ENCODE results near the gene NEU1.
"Not testable (repeated sequence)": the region's sequence is repeated elsewhere in the genome, so short reads cannot be mapped to it uniquely, and the experiment has no call there.

NEU1 gene

DNA sequence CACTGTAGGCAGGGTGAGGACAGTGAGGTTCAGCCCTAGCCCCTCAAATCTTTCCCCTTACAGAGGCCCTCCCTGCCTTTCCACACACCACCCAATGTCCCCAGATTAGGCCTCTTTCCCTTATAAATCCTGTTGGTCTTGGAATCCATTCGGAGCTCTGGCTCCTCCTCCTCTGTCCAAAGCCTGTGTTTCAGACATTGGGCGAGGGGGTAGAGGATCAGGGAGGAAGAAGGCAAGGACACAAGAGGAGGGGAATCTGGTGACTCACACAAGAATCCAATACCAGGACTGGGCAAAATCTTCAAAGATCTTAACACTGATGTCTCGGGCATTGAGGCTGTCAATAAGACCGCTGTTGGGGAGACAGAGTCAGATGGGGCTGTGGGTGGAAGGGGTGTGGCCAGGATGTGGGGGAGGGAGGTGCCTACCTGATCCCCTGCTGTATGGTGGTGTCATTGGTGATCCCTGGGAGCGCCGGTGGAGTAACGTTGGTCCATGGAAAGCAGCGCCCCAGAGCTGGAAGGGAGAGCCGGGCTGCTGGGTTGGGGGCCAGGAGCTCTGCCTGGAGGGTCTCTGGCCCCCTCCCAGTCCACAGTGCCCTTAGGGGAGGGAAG lies 8.5 kb upstream of the NEU1 start:
- no peak for DNase-seq

DNA sequence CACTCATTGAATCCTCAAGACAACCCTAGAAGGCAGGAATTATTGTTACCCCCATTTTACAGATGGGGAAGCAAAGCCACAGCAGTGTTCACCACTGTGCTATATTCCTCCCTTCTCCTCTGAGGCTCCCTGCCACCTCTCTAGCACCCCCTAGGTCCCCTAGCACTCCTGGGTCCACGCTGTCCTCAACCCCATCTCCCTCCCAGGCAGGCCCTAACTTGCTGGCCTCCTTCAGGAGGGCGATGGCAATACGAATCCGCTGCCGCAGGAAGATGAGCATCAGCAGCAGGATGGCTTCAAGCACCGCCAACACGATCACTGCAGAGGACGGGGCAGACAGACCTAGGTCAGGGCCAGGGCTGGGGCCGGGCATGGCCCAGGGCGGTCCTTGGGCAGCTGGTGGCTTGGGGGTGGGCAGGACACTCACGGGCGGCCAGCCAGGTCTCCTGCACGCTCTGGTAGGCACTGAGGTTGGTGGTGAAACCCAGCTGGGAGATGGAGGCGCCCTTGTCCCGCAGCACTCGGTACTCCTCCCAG lies 7.8 kb upstream of the NEU1 start:
- no peak for DNase-seq

DNA sequence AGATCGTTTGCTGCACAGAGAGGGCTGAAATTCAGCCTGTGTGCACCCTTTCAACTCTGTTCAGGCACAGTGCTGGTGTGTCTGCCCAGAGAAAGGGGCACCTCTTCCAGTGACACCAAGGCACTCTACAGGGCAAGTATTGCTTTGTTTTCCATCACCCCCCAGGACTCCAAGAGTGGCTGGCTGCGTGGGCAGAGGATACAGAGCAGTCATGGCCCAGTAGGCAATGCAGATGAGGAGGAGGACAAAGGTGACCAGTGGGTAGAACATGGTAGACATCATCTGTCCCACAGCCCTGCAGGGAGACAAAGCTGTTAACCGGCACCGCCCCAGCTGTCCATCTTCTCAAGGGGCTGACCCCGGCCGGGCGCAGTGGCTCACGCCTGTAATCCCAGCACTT lies 6.7 kb upstream of the NEU1 start:
- no peak for DNase-seq

DNA sequence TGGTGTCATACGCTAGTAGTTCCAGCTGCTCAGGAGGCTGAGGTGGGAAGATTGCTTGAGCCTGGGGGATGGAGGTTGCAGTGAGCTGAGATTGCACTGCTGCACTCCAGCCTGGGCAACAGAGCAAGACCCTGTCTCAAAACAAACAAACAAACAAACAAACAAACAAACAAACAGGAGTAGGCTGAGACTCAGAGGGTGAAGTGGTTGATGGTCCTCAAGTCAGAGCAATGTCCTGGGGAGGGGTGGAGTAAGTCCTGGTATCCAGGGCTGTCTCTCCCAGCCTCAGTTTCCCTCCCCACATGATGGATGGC lies 6.0 kb upstream of the NEU1 start:
- not testable (repeated sequence) for DNase-seq

- DNase-seq = no peak
Measured at GRCh38 chr6:31865205-31866118, 2.8 kb upstream of the NEU1 start.

GRCh38 chr6:31864818-31865204 lies 2.2 kb upstream of the NEU1 start:
- DNase-seq = no peak

DNA sequence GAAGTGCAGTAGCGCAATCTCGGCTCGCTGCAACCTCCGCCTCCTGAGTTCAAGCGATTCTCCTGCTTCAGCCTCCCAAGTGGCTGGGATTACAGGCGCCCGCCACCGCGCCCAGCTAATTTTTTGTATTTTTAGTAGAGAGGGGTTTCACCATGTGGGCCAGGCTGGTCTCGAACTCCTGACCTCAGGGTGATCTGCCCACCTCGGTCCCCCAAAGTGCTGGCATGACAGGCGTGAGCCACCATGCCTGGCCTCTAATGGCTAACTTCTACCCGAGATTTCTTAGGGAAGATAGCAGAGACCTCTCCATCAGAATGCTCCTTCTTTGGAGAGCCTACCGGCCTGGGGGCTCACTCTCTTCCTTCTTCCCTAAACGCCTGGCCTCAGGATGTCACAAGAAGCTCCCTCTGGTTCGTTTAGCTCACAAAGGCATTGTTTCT lies 1.5 kb upstream of the NEU1 start:
- not testable (repeated sequence) for DNase-seq

DNA sequence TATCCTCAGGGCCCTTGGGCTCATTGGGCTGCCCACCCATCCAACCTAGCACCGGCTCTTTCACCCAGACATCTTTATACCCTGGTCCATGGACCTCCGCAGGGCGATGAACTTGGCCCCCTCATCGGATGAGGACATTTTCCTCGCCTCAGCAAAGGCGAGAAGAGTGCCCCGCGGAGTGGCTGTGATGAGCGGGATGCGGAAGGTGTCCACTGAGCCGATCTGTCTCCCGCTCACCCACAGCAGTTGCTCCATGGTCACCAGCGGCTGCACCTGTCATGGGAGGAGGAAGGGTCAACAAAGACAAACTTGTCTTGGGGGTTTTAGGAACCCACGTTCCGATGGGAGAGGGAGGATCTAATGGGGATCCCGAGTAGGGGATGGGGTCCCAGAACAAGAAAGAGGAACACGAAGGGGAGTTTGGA lies 690 bp downstream of the NEU1 start:
- no peak for DNase-seq

- DNase-seq = no peak
Measured at GRCh38 chr6:31861150-31861549, 1.5 kb downstream of the NEU1 start.

GRCh38 chr6:31860349-31860748 lies 2.3 kb downstream of the NEU1 start:
- no peak for DNase-seq

- no peak for DNase-seq
Measured at GRCh38 chr6:31859923-31860322, 2.7 kb downstream of the NEU1 start.

GRCh38 chr6:31858707-31859106 lies 3.9 kb downstream of the NEU1 start:
- no peak for DNase-seq

- DNase-seq = not testable (repeated sequence)
Measured at GRCh38 chr6:31857774-31858173, 4.8 kb downstream of the NEU1 start.

DNA sequence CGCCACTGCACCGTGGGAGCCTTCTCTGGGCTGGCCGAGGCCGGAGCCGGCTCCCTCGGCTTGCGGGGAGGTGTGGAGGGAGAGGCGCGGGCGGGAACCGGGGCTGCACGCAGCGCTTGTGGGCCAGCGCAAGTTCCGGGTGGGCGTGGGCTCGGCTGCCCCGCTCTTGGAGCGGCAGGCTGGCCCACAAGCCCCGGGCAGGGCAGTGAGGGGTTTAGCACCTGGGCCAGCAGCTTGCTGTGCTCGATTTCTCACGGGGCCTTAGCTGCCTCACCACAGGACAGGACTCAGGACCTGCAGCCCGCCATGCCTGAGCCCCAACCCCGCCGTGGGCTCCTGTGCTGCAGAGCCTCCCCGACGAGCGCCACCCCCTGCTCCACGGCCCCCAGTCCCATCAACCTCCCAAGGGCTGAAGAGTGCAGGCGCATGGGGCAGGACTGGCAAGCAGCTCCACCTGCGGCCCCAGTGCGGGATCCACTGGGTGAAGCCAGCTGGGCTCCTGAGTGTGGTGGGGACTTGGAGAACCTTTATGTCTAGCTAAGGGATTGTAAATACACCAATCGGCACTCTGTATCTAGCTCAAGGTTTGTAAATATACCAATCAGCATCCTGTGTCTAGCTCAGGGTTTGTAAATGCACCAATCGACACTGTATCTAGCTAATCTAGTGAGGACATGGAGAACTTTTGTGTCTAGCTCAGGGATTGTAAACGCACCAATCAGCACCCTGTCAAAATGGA lies 10.5 kb downstream of the NEU1 start:
- DNase-seq = not testable (repeated sequence)

DNA sequence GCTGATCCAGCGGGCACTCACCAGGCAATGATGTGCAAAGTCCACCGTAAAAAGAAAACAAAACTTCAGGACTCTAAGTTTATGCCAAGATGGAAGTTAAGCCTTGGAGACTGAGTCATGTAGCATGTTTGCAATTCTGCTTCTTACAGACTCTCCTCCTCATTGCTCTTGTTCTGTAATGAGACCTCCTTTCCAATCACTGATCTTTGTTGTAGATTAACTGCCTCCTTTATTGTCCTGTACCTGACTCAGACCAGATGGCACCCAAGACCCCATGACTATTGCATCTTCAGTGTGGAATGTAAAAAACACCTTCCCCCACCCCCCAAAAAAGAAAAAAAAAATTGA lies 11.2 kb downstream of the NEU1 start:
- DNase-seq = no peak

DNA sequence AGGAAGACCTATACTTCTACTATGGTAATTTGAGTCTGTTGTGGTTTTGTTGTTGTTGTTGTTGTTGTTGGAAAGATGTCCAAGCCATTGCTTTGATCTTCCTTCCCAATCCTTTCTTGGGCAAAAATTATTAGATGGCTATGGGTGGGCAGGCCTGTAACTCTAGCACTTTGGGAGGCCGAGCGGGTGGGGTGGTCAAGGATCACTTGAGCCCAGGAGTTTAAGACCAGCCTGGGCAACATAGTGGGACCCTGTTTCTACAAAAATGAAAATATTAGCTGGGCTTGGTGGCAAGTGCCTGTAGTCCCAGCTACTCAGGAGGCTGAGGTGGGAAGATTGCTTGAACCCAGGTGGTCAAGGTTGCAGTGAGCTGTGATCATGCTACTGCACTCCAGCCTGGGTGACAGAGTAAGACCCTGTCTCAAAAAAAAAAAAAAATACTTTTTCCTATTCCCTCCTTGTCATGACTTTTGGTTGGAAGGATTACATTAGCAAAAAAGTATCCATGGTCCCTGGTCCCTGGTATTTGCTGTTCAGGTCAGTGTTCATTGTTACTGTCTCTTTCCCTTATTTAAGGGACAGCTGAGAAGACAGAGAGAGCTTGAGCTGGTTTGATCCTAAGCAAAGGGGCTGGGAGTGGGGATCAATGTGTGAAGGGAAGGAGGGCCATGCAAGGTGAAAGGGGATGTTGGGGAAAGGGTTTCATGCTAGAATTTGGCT lies 11.7 kb downstream of the NEU1 start:
- no peak for DNase-seq

- DNase-seq = no peak
Measured at GRCh38 chr6:31847276-31847978, 15.2 kb downstream of the NEU1 start.

DNA sequence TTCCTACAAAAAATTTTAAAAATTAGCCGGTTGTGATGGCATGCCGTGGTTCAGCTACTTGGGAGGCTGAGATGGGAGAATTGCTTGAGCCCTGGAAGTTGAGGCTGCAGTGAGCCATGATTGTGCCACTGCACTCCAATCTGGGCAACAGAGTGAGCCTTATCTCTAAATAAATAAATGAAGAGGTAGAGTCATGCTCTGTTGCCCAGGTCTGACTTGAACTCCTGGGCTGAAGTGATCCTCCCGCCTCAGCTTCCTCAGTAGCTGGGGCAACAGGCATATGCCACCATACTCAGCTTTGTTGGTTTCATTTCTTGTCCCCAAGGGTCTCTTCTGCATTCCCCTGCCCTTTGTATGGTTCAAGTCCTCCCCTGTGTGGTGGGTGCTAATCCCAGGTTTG lies 18.1 kb downstream of the NEU1 start:
- no peak for DNase-seq

DNA sequence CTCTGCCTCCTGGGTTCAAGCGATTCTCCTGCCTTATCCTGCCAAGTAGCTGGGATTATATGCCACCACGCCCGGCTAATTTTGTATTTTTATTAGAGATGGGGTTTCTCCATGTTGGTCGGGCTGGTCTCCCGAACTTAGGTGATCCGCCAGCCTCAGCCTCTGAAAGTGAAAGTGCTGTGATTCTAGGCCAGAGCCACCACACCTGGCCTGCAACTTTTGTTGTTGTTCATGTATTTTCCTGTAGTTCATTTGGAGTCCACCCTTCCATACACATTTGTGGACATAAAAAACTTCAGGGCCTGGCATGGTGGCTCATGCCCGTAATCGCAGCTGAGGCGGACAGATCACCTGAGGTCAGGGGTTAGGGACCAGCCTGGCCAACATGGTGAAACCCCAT lies 20.6 kb downstream of the NEU1 start:
- no peak for DNase-seq

- DNase-seq = not testable (repeated sequence)
Measured at GRCh38 chr6:31839779-31840126, 22.9 kb downstream of the NEU1 start.

- no peak for DNase-seq
Measured at GRCh38 chr6:31838968-31839367, 23.7 kb downstream of the NEU1 start.

GRCh38 chr6:31838114-31838553 lies 24.5 kb downstream of the NEU1 start:
- DNase-seq = not testable (repeated sequence)
